ENCODE results near the gene GDPD5. TPM values are rescaled to one million over a fixed set of nuclear protein-coding genes. Genes with fewer than 3 reads are reported as not detected.

The GDPD5 gene
- total RNA-seq, 1 donor from 2014 or later = 4.4 TPM

DNA sequence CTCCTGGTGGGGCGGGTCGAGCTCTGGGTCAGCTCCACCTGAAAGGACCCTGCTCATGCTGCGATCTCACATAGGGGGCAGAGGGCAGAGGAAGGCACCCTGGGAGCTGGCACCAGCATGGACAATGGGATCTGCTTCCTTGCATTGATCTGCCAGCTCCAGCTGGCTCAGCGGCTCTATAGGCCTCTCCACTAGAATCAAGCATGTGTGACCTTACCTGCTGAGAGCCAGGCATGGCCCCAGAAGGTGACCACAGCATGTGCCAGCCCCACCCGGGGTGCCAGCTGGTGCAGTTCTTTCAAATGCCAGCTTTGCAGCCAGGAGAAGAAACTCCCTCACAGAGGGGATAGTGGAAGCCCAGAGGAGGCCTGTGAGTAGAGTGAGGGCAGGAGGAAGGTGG is 70.8 kb downstream of the GDPD5 start:
- Histone ChIP-seq H3K27ac (replicated peaks) (no peak overlapping the region), H3K36me3 (no peaks in the 10 kb centered on the region), H3K4me3 (no peak overlapping the region), H3K9me3 (replicated peaks) (no peaks in the 10 kb centered on the region), H3K27me3 (ENCODE audit: low read depth) (peaks cover 21% of the 10 kb centered on the region), H3K4me1 (no peaks in the 10 kb centered on the region)
- TF ChIP-seq, protein P1, sequence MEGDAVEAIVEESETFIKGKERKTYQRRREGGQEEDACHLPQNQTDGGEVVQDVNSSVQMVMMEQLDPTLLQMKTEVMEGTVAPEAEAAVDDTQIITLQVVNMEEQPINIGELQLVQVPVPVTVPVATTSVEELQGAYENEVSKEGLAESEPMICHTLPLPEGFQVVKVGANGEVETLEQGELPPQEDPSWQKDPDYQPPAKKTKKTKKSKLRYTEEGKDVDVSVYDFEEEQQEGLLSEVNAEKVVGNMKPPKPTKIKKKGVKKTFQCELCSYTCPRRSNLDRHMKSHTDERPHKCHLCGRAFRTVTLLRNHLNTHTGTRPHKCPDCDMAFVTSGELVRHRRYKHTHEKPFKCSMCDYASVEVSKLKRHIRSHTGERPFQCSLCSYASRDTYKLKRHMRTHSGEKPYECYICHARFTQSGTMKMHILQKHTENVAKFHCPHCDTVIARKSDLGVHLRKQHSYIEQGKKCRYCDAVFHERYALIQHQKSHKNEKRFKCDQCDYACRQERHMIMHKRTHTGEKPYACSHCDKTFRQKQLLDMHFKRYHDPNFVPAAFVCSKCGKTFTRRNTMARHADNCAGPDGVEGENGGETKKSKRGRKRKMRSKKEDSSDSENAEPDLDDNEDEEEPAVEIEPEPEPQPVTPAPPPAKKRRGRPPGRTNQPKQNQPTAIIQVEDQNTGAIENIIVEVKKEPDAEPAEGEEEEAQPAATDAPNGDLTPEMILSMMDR (IDR thresholded peaks at IDR 0.05; ENCODE audit: borderline replicate concordance) = no peak
- intact Hi-C loops (cut with micrococcal nuclease) = no loop called here
- DNase-seq = no peak

DNA sequence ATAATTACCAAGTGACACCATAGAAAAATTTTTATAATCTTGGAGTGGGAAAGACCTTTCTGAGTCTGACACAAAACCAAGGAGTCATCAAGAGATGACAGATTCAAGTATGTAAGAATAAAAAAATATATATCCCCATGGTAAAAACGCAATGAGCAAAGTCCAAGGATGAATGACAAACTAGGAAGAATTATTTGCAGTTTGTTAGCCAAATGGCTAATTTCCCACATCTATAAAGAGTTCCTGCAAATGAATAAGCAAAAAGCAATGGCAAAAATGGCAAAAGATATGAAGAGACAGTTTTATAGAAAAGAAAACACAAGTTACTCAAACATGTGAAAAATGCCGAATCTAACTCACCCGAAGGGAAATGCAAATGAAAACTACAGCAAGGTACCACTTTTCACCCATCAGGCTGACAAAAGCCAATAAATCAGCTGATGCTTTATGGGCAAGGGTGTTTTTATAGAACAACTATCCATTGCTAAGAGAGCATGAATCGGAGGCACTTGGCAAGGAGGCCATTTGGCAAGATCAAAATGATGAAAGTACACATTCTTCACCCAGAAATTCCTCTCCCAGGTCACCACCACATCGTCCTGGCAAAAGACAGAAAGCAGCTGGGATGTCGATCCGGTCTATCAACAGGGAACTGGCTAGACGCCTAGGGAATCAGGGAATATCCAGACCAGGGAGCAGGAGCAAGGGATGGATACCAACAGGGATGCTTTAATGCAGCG is 71.7 kb downstream of the GDPD5 start:
- no peaks in the 10 kb centered on the region for H3K9me3 ChIP-seq (replicated peaks)
- peaks cover 21% of the 10 kb centered on the region for H3K27me3 ChIP-seq (ENCODE audit: low read depth)
- no peak overlapping the region for H3K27ac ChIP-seq (replicated peaks)
- H3K4me1 ChIP-seq = no peaks in the 10 kb centered on the region
- intact Hi-C loops (cut with micrococcal nuclease) = no loop called here
- TF ChIP-seq, protein P1 (IDR thresholded peaks at IDR 0.05; ENCODE audit: borderline replicate concordance) = no peak
- no peaks in the 10 kb centered on the region for H3K36me3 ChIP-seq
- no peak overlapping the region for H3K4me3 ChIP-seq
- no peak for DNase-seq

DNA sequence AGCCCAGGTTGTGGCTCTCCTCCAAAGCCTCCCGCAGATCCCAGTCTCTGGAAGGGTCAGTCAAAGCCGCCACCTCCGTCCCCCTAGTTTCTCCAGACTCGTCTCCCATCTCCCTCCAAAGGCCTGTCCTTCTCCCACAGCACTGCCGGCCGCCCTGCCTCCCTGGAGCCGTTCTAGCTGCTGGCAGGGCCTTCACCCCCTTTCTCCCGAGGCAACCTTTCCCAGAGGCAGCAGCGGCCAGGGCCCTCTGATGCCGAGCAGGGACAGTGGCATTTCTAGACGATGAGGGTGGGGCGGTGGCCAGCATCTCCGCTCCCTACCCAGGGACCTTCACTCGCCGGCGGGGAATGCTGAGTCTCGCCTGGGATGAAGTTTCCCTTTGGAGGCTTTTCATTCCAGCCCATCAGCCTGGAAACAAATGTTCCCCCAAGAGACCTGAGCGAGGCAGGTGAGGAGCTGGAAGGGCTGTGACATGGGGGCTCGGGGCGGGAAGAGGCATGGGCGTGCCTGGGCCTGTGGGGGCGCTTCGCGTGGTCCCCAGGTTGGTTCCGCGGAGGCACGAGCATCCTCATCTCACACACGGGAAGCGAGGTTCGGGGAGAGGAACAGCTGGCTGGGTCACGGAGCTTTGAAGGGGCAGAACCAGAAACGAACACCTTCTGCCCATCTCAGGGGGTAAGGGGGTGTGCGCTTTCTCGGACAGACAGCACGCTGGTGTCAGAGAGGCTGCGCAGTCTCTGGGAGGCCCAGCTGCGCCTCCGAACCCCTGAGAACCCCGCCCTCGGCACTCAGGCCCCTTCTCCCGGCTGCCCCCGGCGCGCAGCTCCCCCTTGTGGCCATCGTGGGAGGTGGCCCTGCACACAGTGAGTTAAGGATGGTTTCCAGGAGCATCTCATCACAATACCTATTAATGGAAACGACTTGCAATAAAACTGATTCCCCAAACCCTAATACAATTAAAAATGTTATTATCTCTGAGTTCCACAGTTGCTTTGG is 74.6 kb downstream of the GDPD5 start:
- H3K4me1 ChIP-seq = no peaks in the 10 kb centered on the region
- intact Hi-C loops (cut with micrococcal nuclease) = no loop called here
- H3K4me3 ChIP-seq = no peak overlapping the region
- DNase-seq = no peak
- peaks cover 21% of the 10 kb centered on the region for H3K27me3 ChIP-seq (ENCODE audit: low read depth)
- TF ChIP-seq, protein P1 (IDR thresholded peaks at IDR 0.05; ENCODE audit: borderline replicate concordance) = peak; percentile 55
- no peaks in the 10 kb centered on the region for H3K9me3 ChIP-seq (replicated peaks)
- H3K36me3 ChIP-seq = no peaks in the 10 kb centered on the region
- H3K27ac ChIP-seq (replicated peaks) = no peak overlapping the region

DNA sequence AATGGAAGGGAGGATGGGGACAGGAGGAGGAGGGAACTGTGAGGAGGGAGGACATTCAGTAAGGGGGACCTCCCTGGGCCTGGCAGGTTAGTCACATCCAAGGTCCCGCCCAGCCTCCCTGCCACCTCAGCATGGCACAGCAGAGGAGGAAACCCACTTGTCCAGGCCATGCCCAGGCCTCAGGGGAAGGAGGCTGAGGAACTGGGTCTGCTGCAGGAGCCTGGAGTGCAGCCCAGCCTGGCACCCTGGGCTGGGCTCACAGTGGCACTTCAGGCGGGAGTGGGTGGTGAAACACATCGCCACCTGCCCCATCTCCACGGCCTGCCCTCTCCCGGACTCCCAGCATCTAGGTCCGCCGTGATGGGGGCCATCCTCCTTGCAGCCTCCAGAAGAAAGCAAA is 75.5 kb downstream of the GDPD5 start:
- intact Hi-C loops (cut with micrococcal nuclease) = no loop called here
- Histone ChIP-seq H3K4me3 (no peak overlapping the region), H3K4me1 (no peaks in the 10 kb centered on the region), H3K27me3 (ENCODE audit: low read depth) (peaks cover 21% of the 10 kb centered on the region), H3K27ac (replicated peaks) (no peak overlapping the region), H3K36me3 (no peaks in the 10 kb centered on the region), H3K9me3 (replicated peaks) (no peaks in the 10 kb centered on the region)
- TF ChIP-seq, protein P1 (IDR thresholded peaks at IDR 0.05; ENCODE audit: borderline replicate concordance) = no peak
- no peak for DNase-seq

DNA sequence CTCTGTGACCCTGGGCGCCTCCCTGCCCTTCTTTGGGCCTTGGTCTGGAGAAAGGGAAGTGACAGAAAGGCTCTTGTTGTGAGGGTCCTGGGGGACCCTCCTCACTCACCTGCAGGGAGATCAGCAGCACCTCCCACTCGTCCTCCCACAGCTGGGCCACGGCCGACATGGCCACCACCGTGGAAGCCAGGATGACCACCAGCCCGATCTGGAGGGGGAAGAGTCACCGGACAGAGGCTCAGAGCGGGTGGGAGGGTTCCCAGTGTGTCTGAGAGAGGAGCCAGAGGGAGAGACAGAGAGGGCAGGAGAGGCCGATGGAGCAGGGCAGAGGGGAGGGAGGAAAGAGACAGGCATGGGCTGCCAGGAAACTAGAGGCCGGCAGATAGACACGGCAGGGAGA is 76.0 kb downstream of the GDPD5 start:
- TF ChIP-seq, protein P1 (IDR thresholded peaks at IDR 0.05; ENCODE audit: borderline replicate concordance) = no peak
- no peak overlapping the region for H3K4me3 ChIP-seq
- H3K4me1 ChIP-seq = no peaks in the 10 kb centered on the region
- H3K9me3 ChIP-seq (replicated peaks) = no peaks in the 10 kb centered on the region
- H3K27me3 ChIP-seq (ENCODE audit: low read depth) = peaks cover 21% of the 10 kb centered on the region
- no peak overlapping the region for H3K27ac ChIP-seq (replicated peaks)
- intact Hi-C loops (cut with micrococcal nuclease) = no loop called here
- DNase-seq = no peak
- H3K36me3 ChIP-seq = no peaks in the 10 kb centered on the region
